ENCODE data around the gene SPOCK1.

Gene SPOCK1

DNA sequence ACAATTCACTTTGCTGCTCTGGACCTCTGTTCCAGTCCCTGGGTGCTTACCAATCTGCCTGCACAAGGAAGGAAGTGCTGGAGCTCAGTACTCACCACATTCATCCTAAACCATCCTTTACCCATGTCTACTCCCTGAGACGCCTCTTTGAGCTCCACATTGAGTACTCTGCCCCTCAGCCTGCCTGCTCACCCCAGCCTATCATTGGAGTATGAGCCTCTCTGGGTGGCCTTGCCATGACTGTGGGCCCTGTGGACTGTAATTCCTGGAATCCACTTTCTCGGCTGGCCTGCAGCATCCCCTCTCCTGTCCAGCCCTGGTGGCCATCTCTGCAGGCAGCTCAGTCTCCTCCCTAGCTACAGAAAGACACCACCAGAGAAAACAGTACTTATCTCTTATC lies 428.6 kb downstream of the SPOCK1 start:
- H3K27ac ChIP-seq: no peak overlapping the region

GRCh38 chr5:137069358-137069757 lies 429.8 kb downstream of the SPOCK1 start:
- no peak overlapping the region for H3K27ac ChIP-seq
- no peaks in the 10 kb centered on the region for H3K4me1 ChIP-seq (ENCODE audit: low read depth, poor library complexity, severe bottlenecking)
- no peak overlapping the region for H2AFZ ChIP-seq (ENCODE audit: low read depth)

More for the DNA sequence above, 428.6 kb downstream of the SPOCK1 start:
- H3K9ac ChIP-seq: no peak overlapping the region
- H3K4me2 ChIP-seq: no peak overlapping the region
- H3K36me3 ChIP-seq (ENCODE audit: insufficient read depth): no peaks in the 10 kb centered on the region
- H3K27me3 ChIP-seq (ENCODE audit: insufficient read depth, low read depth): no peaks in the 10 kb centered on the region
- H3K4me3 ChIP-seq (IDR thresholded peaks at IDR 0.05; ENCODE audit: insufficient read depth, low read depth, low read length): no peak overlapping the region
- H3K4me1 ChIP-seq (ENCODE audit: low read depth, poor library complexity, severe bottlenecking): no peaks in the 10 kb centered on the region
- H3K79me2 ChIP-seq (ENCODE audit: insufficient read depth, low read depth): no peaks in the 10 kb centered on the region
- TF ChIP-seq CTCF (conservative IDR thresholded peaks at IDR 0.05; ENCODE audit: low read depth, low read length): no peak
- H4K20me1 ChIP-seq (ENCODE audit: insufficient read depth): no peaks in the 10 kb centered on the region
- no peak overlapping the region for H2AFZ ChIP-seq (ENCODE audit: low read depth)

DNA sequence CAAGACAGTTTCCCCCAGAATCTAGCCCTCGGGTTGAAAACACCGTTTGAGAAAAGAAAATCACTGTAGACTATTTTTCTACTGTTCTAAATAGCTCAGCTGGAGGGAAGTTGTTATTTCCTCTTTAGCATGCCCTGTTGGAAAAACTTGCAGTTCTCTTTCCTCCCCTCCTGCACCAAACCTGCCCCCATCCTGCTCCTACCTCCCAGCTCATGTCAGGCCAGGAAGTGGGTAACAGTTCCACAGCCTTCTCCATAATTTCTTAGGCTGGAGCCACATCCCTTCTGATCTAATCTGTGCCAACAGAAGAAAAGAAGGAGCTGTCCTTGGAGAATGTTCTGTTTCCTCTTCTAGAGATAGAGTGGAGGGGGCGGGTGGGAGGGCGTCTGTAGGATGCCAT lies 437.7 kb downstream of the SPOCK1 start:
- Histone ChIP-seq H3K36me3 (ENCODE audit: insufficient read depth) (no peaks in the 10 kb centered on the region), H3K79me2 (ENCODE audit: insufficient read depth, low read depth) (no peaks in the 10 kb centered on the region), H3K4me2 (no peak overlapping the region), H3K4me1 (ENCODE audit: low read depth, poor library complexity, severe bottlenecking) (no peaks in the 10 kb centered on the region), H3K27me3 (ENCODE audit: insufficient read depth, low read depth) (no peaks in the 10 kb centered on the region), H3K4me3 (IDR thresholded peaks at IDR 0.05; ENCODE audit: insufficient read depth, low read depth, low read length) (no peak overlapping the region), H3K9ac (no peak overlapping the region), H3K27ac (no peak overlapping the region), H2AFZ (ENCODE audit: low read depth) (no peak overlapping the region), H4K20me1 (ENCODE audit: insufficient read depth) (no peaks in the 10 kb centered on the region)
- TF ChIP-seq CTCF (conservative IDR thresholded peaks at IDR 0.05; ENCODE audit: low read depth, low read length): no peak

More at GRCh38 chr5:137069358-137069757, 429.8 kb downstream of the SPOCK1 start:
- Histone ChIP-seq H3K4me2 (no peak overlapping the region), H4K20me1 (ENCODE audit: insufficient read depth) (no peaks in the 10 kb centered on the region), H3K4me3 (IDR thresholded peaks at IDR 0.05; ENCODE audit: insufficient read depth, low read depth, low read length) (no peak overlapping the region), H3K27me3 (ENCODE audit: insufficient read depth, low read depth) (no peaks in the 10 kb centered on the region), H3K9ac (no peak overlapping the region), H3K36me3 (ENCODE audit: insufficient read depth) (no peaks in the 10 kb centered on the region), H3K79me2 (ENCODE audit: insufficient read depth, low read depth) (no peaks in the 10 kb centered on the region)
- no peak for TF ChIP-seq CTCF (conservative IDR thresholded peaks at IDR 0.05; ENCODE audit: low read depth, low read length)

DNA sequence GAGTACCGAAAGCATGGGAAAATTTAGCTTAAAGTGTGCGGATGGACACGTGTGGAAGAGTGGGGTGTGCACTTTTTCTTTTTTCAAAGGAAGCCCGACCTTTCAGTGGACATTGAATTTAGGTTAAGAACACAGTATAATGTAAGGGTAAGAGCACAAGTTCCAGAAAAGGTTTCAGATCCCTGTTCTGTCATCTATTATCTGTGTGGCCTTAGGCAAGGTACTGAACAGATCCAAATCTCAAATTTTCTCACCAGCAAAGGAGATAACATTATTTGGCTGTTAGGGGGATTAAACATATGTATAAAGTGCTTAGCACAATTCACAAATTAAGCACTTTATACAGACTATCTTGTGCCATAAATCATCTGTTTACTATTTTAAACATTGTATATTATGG lies 441.0 kb downstream of the SPOCK1 start:
- Histone ChIP-seq H3K4me3 (IDR thresholded peaks at IDR 0.05; ENCODE audit: insufficient read depth, low read depth, low read length) (no peak overlapping the region), H2AFZ (ENCODE audit: low read depth) (no peak overlapping the region), H3K27ac (no peak overlapping the region), H3K4me1 (ENCODE audit: low read depth, poor library complexity, severe bottlenecking) (peaks cover 25% of the 10 kb centered on the region), H3K79me2 (ENCODE audit: insufficient read depth, low read depth) (no peaks in the 10 kb centered on the region), H3K36me3 (ENCODE audit: insufficient read depth) (no peaks in the 10 kb centered on the region), H3K27me3 (ENCODE audit: insufficient read depth, low read depth) (no peaks in the 10 kb centered on the region), H3K9ac (no peak overlapping the region), H3K4me2 (no peak overlapping the region), H4K20me1 (ENCODE audit: insufficient read depth) (no peaks in the 10 kb centered on the region)
- no peak for TF ChIP-seq CTCF (conservative IDR thresholded peaks at IDR 0.05; ENCODE audit: low read depth, low read length)
